Measurements from ENCODE around the gene PDK2.
A peak's percentile ranks its signal among the peaks of the same experiment; 100 is the strongest.

The PDK2 gene

DNA sequence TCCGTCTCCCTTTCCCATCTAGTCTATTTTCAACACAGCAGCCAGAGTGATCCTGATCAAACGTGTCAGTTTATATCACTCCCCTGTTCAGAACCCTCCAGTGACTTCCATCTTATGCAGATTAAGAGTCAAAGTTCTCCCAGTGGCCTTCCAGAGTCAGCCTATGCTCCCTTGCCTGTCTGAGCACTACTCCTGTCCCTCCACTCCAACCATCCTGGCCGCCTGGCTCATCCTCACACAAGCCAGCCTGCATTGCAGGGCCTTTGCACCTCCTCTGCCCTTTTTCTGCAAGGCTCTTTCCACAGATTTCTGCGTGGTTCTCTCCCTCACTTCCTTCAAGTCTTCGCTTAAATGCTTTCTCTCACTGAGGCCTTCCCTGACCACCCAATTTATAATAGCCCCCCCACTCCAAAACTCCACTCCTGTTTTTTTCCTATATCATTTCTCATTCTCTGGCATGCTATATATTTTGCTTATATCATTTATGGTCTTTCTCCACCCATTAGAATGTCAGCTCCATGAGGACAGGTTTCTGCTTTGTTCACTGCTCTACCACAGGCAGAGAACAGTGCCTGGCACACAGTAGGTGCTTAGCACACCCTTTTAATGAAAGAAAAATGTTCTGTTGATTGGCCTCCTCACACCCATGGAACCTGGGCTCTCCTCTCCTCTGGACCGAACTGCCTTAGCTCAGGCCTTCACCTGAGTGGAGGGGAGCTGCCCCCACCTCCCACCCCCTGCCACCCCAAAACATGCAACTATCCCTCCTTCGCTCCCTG, 25.5 kb downstream of the PDK2 start:
- no peak for DNase-seq

GRCh38 chr17:50122945-50123344, 27.8 kb downstream of the PDK2 start:
- DNase-seq: no peak

- peak; percentile 25 for DNase-seq
These were observed 28.6 kb downstream of the PDK2 start for GRCh38 chr17:50123649-50124349.

DNA sequence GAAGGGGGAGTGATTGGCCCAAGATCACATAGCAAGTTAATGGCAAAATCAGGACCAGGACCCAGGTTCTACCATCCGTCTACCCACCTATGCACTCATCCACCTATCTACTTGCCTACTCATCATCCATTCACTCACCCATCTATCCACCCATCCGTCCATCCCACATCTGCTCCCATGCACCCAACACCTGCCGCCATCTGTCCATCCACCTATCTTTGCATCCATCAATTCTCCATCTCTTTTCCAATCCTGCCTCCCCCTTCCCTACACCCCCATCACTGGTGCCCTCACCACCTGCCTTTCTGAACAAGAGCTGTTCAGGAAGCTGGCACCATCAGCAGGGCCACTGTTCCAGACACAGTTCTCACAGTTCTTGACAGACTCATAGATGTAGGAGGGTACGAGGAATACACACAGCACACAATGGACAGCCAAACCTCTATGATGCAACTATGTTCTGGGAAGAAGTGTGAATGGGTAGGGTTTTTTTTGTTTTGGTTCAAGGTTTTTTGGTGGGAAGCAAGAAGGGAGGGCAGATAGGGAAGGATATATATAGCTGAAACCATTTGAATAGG, 30.4 kb downstream of the PDK2 start:
- peak; percentile 86 for DNase-seq

GRCh38 chr17:50127697-50128361, 32.7 kb downstream of the PDK2 start:
- no peak for DNase-seq

DNA sequence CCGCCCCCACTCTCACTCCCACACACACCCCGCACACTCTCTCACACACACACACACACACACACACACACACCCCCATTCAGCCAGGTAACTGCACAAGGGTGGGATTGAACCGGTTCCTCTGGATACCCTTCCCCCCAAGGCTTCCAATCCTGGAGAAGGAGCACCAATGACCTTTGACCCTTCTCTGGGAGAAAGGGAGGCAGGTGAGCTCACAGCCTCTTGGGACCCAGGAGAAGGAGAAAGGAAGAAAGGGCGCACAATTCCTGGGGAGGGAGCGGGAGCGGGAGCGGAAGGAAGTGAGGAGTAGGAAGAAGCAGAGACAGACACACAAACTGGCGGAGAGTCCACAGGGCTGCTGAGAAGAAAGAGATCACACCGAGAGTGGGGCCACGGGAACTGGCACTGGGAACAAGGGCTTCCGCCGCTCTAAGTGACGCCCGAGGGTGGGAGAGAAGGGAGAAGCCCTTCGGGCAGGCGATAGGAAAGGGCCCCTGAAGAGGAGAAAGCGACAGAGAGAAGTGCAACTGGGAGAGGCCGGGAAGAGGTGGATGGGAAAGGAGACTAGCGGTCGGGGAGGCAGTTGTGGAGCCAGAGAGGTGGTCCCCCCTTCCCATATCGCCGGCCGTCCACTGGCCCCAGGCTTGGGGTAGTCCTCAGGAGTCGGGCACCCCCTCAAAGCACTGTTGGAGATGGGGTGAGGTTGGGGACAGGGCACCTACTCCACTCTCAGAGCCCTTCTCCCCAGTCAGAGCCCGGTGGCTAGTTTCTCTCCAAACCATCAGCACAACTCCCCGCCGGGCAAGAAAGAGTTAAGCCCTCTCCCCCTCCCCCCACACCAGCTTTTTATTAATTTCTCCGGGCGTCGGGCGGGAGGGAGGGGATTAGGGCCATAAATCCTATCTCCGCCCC, 33.5 kb downstream of the PDK2 start:
- DNase-seq: peak; percentile 47

- DNase-seq: no peak
These were observed 34.2 kb downstream of the PDK2 start for GRCh38 chr17:50129353-50129727.

GRCh38 chr17:50129728-50130558, 34.8 kb downstream of the PDK2 start, which contains the start of gene SAMD14:
SAMD14 (minus strand) TSS chr17:50130160; CDS start chr17:50124959, 5,201 bp downstream.
- DNase-seq: peak; percentile 55

GRCh38 chr17:50130559-50131305, 35.6 kb downstream of the PDK2 start:
- DNase-seq: no peak

GRCh38 chr17:50132104-50132794, 37.1 kb downstream of the PDK2 start:
- no peak for DNase-seq

- DNase-seq: no peak
These were observed 38.0 kb downstream of the PDK2 start for GRCh38 chr17:50133028-50133768.

DNA sequence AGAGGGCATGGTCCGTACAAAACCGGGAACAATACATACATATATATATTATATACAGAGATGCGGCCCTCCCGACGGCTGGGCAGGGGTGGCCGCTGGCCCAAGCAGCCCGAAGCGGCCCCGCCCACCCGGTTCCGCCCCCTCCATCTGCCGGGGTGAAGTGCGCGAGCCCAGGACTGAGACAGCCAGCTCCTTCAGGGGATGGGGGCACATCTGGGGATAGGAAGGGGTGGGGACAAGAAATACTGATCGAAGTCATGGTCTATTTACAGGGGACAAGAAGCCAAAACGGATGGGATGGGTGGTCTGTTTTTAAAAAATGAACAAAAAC, 38.6 kb downstream of the PDK2 start:
- DNase-seq: no peak

DNA sequence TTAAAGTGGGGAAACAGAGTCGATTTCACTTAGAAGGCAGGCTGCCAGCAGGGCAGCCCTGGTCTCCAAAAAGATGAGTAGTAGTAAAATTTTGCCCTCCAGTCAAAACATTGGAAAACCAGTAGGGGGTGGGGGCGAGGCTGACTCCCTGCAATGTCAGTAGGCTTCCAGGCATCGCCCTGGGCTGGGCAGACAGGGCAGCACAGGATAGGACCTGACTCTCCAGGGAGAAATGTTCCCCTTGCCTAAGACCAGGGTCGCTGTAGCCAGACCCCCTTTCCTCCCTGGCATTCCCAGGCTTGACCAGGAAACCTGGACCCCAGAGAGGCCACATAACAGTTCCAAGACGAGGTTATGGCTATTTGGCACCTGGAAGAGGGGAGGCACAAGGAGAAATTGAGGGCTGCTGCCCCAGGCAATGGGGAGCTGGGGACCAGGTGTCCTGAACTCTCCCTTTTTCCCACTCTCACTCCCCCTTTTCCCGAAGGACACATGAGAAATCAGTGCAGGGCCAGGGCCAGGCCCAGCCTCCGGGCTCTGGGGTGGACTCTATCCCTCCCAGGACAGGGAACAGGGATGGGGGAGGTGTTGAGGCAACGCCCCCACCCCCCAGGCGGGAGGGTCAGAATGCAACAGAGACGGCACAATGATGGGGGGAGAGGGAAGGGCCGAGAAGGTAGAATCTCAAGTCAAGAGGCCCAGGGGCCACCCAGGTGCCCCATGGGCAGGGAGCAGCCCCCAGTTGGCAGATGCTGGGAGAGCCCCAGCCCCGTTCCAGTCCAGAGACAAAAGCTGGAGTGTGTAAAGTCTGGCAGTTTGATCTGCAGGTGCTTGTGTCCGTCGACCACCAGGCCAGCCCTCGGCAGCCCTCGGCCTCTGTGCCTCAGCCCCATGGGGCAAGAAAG, 39.3 kb downstream of the PDK2 start:
- no peak for DNase-seq

GRCh38 chr17:50135316-50136095, 40.4 kb downstream of the PDK2 start:
- no peak for DNase-seq

GRCh38 chr17:50136096-50136687, 41.0 kb downstream of the PDK2 start:
- DNase-seq: no peak

GRCh38 chr17:50137042-50137441, 41.9 kb downstream of the PDK2 start:
- no peak for DNase-seq

DNA sequence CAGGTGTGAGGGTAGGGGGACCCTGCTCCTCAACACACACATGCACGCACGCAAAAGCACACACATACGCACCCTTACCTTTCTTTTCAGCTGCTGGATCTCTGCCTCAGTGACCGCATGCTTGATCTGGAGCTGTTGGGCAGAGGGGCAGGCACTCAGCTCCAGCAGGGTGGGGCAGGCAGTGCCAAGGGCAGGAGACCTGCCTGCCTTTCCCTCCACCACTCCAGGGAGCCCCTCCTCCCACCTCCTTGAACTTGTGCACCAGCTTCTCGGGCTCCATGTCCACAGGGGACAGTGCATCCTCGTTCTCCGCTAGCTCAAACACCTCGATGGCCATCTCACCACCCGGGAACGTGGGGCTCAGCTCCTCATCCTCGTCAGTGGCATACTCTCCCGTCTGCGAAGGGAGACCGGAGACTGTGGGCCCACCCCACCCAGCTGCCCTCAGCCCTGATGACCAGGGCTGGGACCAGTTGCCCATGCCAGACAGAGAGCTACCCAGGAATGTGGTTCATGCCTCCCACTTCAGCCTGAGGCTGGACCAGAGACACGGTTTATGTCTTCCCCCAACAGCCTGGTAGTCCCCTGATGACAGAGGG, 44.1 kb downstream of the PDK2 start:
- no peak for DNase-seq

Measured in NCI-H2171 treated with DMSO at 0.1 percent for 48 hours (cell line).